B cell (primary cell): ENCODE data around the gene TP53I13.

Source experiments
- CTCF ChIP-seq: fragments of 200-600 bp; IDR thresholded peaks from one replicate; pipeline ENCODE4 v1.8.0; 2022; ENCODE audit warnings: antibody characterized with exemption, mild to moderate bottlenecking
- EZH2 ChIP-seq: IDR thresholded peaks from 2 replicates; pipeline ENCODE4 v1.6.1; 2012; ENCODE audit warnings: borderline replicate concordance, low read depth, mild to moderate bottlenecking, moderate library complexity, low read length; ENCODE audit not compliant: insufficient read depth, poor library complexity, severe bottlenecking

- TF ChIP-seq CTCF = peak; percentile 20
- TF ChIP-seq EZH2 = no peak
Measured at GRCh38 chr17:29618272-29619065, 50.0 kb downstream of the TP53I13 start.
